Transverse colon (tissue), 4 donors: ENCODE measurements around the gene BCAS4. TPM values are rescaled to one million over a fixed set of nuclear protein-coding genes. Genes with fewer than 3 reads are reported as not detected.
A peak's percentile ranks its signal among the peaks of the same experiment; 100 is the strongest.

Experiments
- DNase-seq: peaks from one replicate; pipeline ENCODE4 v3.0.0-alpha.2; 2019
- H3K27ac ChIP-seq, 4 donors: fragments of 200-600 bp; sonication (generic); 2 replicates each; pipeline ENCODE4 v1.5.1; 2016 to 2018; ENCODE audit warnings: inconsistent platforms in 4 of 4
- H3K27me3 ChIP-seq: fragments of 200-600 bp; sonication (generic); 2 replicates; pipeline ENCODE4 v1.5.1; 2017; ENCODE audit warnings: inconsistent platforms
- H3K36me3 ChIP-seq, 4 donors: fragments of 200-600 bp; sonication (generic); 2 replicates each; pipeline ENCODE4 v1.5.1; 2017 to 2019; ENCODE audit warnings: inconsistent platforms in 4 of 4
- H3K4me1 ChIP-seq, 4 donors: fragments of 200-600 bp; sonication (generic); 2 replicates each; pipeline ENCODE4 v1.5.1; 2017 to 2020; ENCODE audit warnings: inconsistent platforms in 4 of 4
- H3K4me3 ChIP-seq, 4 donors: fragments of 200-600 bp; sonication (generic); 1 replicate in 1 of 4; 2 replicates in 3 of 4; pipeline versions ENCODE4 v1.5.1 to v1.6.1; 2017 to 2019; ENCODE audit warnings: inconsistent platforms in 4 of 4
- H3K9me3 ChIP-seq, 2 donors: fragments of 200-600 bp; sonication (generic); 2 replicates each; pipeline ENCODE4 v1.5.1; 2017 to 2019; ENCODE audit warnings: inconsistent platforms in 2 of 2
- CTCF ChIP-seq, 5 experiments: fragments of 200-600 bp in 3 of 5; fragments of 450-650 bp in 2 of 5; sonication (generic) in 3 of 5; IDR thresholded peaks; 1 replicate in 2 of 5; 2 replicates in 3 of 5; pipeline ENCODE4 v1.5.1; 2016 to 2017; ENCODE audit warnings: antibody characterized with exemption in 5 of 5, inconsistent platforms in 3 of 5, mild to moderate bottlenecking in 2 of 5, moderate library complexity in 1 of 5
- EP300 ChIP-seq: sonication (generic); formaldehyde crosslinking; IDR thresholded peaks from one replicate; pipeline ENCODE4 v1.6.1; 2017; ENCODE audit warnings: antibody characterized with exemption, low read depth
- POLR2A ChIP-seq: fragments of 450-650 bp; IDR thresholded peaks from one replicate; pipeline ENCODE4 v1.6.1; 2016; ENCODE audit warnings: antibody characterized with exemption, mild to moderate bottlenecking, moderate library complexity
- POLR2AphosphoS5 ChIP-seq, 3 donors: sonication (generic); formaldehyde crosslinking; IDR thresholded peaks; one replicate each; pipeline ENCODE4 v1.6.1; 2016; ENCODE audit warnings: antibody characterized with exemption in 3 of 3
- WGBS, 2 donors: methylation state at CpG; one replicate each; pipeline ENCODE4 v1.1.5; 2018; ENCODE audit warnings: low coverage in 1 of 2; 5-methylcytosine and 5-hydroxymethylcytosine counted together
- in situ Hi-C, 4 donors: fragments of 200-750 bp; cut with MboI; loops; one replicate each; pipeline versions ENCODE4 v1.15.0 to v1.15.1; 2017; ENCODE audit warnings: low sequenced_read_pairs in 3 of 4, low pct_ligation_motif_present in 1 of 4, low pct_unique_long_range_greater_than_20kb in 1 of 4
- intact Hi-C: fragments of 100-400 bp; cut with DNase I; formaldehyde crosslinking; loops from one replicate; pipeline ENCODE4 v1.15.1; 2023; ENCODE audit warnings: low total_unique reads
- total RNA-seq, 4 donors: library from RNA; depleted of rRNA; stranded (reverse); fragments of >200 nt; gene quantifications; one replicate each; pipeline ENCODE4 v1.1.0, GENCODE V29; 2016

BCAS4 gene
- total RNA-seq, 4 donors from 2014 or later = 3.3 to 16.5 (median 4.0) TPM; not detected in 1

- Histone ChIP-seq H3K9me3 (no peaks in the 10 kb centered on the region), H3K4me3 (no peak overlapping the region), H3K27me3 (no peaks in the 10 kb centered on the region), H3K36me3 (no peaks in the 10 kb centered on the region), H3K4me1 (peaks cover 20 to 63% (median 39%) of the 10 kb centered on the region in 4 donors), H3K27ac (peak overlapping the region; percentile 71 to 88 (median 86))
- TF ChIP-seq POLR2A (no peak), CTCF (IDR thresholded peaks at IDR 0.05) (no peak), EP300 (no peak), POLR2AphosphoS5 (IDR thresholded peaks at IDR 0.05) (no peak)
- in situ Hi-C loops = loop anchor here in 3 of 4 donors (25.0 kb wide), 2 partner anchors 260 to 560 kb away; partner anchors contain the start of gene CEBPB (in 1 of the 3)
- DNase-seq = no peak
- WGBS, 2 donors = 67 to 81% methylated on average over 2 of the region's 2 CpGs
- intact Hi-C loops = loop anchor here (5.0 kb wide), 1 partner anchor 120 kb away; no protein-coding TSS in a partner anchor
These were observed 47.6 kb upstream of the BCAS4 start for GRCh38 chr20:50747275-50747674.

GRCh38 chr20:50750145-50750671 lies 44.7 kb upstream of the BCAS4 start:
- Histone ChIP-seq H3K4me1 (peaks cover 7 to 35% (median 22%) of the 10 kb centered on the region in 4 donors), H3K9me3 (no peaks in the 10 kb centered on the region), H3K27me3 (no peaks in the 10 kb centered on the region), H3K4me3 (no peak overlapping the region), H3K27ac (no peak overlapping the region), H3K36me3 (no peaks in the 10 kb centered on the region)
- intact Hi-C loops = no loop called here
- no peak for DNase-seq
- TF ChIP-seq POLR2A (no peak), CTCF (IDR thresholded peaks at IDR 0.05) (no peak), EP300 (no peak), POLR2AphosphoS5 (IDR thresholded peaks at IDR 0.05) (no peak)
- 75 to 90% methylated on average over 5 to 8 of the region's 8 CpGs for WGBS, 2 donors
- in situ Hi-C loops = no loop called here

GRCh38 chr20:50753152-50753551 lies 41.7 kb upstream of the BCAS4 start:
- WGBS, 2 donors = 96 to 98% methylated on average over 3 of the region's 3 CpGs
- intact Hi-C loops = no loop called here

GRCh38 chr20:50754420-50754819 lies 40.4 kb upstream of the BCAS4 start:
- Histone ChIP-seq H3K27ac (no peak overlapping the region), H3K4me1 (no peaks in the 10 kb centered on the region), H3K4me3 (no peak overlapping the region), H3K27me3 (no peaks in the 10 kb centered on the region), H3K9me3 (no peaks in the 10 kb centered on the region), H3K36me3 (no peaks in the 10 kb centered on the region)
- DNase-seq = no peak
- intact Hi-C loops (no loop called here), in situ Hi-C loops (no loop called here)
- TF ChIP-seq EP300 = no peak
- no peak for TF ChIP-seq POLR2A
- no peak for TF ChIP-seq POLR2AphosphoS5 (IDR thresholded peaks at IDR 0.05)
- TF ChIP-seq CTCF (IDR thresholded peaks at IDR 0.05) = no peak
- 96% methylated on average over 4 of the region's 4 CpGs for WGBS, 2 donors

More at GRCh38 chr20:50753152-50753551, 41.7 kb upstream of the BCAS4 start:
- Histone ChIP-seq H3K27ac (no peak overlapping the region), H3K36me3 (no peaks in the 10 kb centered on the region), H3K27me3 (no peaks in the 10 kb centered on the region), H3K4me1 (peaks cover 0 to 6% (median 0%) of the 10 kb centered on the region in 4 donors), H3K4me3 (no peak overlapping the region), H3K9me3 (no peaks in the 10 kb centered on the region)
- in situ Hi-C loops = no loop called here
- no peak for DNase-seq
- TF ChIP-seq CTCF (IDR thresholded peaks at IDR 0.05) (no peak), POLR2A (no peak), POLR2AphosphoS5 (IDR thresholded peaks at IDR 0.05) (no peak), EP300 (no peak)
